ENCODE measurements around the gene CYP39A1.

DNA sequence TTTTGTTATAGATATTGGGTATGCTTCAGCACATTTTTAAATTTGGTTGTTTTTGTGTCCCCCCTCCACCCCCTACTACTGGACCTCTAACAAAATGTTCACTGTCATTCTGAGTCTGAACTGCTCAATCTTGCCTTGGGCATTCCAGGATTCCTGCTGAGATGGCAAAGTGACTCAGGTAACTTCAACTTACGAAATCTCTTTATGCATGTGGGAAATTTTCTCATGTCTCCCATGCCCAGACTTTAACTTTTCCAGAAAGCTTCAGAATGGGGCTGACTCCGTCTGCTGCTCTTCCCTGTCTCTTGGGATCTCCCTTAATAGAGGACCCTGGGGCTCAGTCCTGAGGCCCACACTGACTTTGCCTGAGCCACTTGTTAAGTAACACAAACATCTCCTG is 14.0 kb downstream of the CYP39A1 start:
- TF ChIP-seq, protein P1, sequence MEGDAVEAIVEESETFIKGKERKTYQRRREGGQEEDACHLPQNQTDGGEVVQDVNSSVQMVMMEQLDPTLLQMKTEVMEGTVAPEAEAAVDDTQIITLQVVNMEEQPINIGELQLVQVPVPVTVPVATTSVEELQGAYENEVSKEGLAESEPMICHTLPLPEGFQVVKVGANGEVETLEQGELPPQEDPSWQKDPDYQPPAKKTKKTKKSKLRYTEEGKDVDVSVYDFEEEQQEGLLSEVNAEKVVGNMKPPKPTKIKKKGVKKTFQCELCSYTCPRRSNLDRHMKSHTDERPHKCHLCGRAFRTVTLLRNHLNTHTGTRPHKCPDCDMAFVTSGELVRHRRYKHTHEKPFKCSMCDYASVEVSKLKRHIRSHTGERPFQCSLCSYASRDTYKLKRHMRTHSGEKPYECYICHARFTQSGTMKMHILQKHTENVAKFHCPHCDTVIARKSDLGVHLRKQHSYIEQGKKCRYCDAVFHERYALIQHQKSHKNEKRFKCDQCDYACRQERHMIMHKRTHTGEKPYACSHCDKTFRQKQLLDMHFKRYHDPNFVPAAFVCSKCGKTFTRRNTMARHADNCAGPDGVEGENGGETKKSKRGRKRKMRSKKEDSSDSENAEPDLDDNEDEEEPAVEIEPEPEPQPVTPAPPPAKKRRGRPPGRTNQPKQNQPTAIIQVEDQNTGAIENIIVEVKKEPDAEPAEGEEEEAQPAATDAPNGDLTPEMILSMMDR (conservative IDR thresholded peaks at IDR 0.05; ENCODE audit: low read length) = no peak
- no peak for TF ChIP-seq EZH2phosphoT487 (IDR thresholded peaks at IDR 0.05; ENCODE audit: borderline replicate concordance)
